Keratinocyte (primary cell): ENCODE results near the gene SMAD9. TPM values are rescaled to one million over a fixed set of nuclear protein-coding genes. Genes with fewer than 3 reads are reported as not detected.

ENCODE experiments used
- DNase-seq: peaks from one replicate; pipeline ENCODE4 v3.0.0-alpha.2; 2011; ENCODE audit warnings: low read depth, missing footprints, low spot score
- FAIRE-seq: peaks from 2 replicates; lab custom pipeline; 2011; peaks lifted over from hg19 to GRCh38; lab: Jason Lieb, UNC
- H2AFZ ChIP-seq: 2 replicates; pipeline ENCODE4 v1.6.0; 2012; ENCODE audit warnings: low read length, control low read depth, inconsistent platforms; ENCODE audit not compliant: control insufficient read depth
- H3K27ac ChIP-seq: 2 replicates; pipeline ENCODE4 v1.5.1; 2011; ENCODE audit warnings: low read length; ENCODE audit not compliant: control insufficient read depth, insufficient read depth
- H3K27me3 ChIP-seq: 3 replicates; pipeline ENCODE4 v1.6.0; 2011; ENCODE audit warnings: low read length; ENCODE audit not compliant: control insufficient read depth, insufficient read depth; ENCODE audit errors: extremely low read depth
- H3K36me3 ChIP-seq, 2 experiments: 2 replicates in 1 of 2; 3 replicates in 1 of 2; pipeline ENCODE4 v1.5.1; 2011; ENCODE audit warnings: low read length in 2 of 2, mild to moderate bottlenecking in 1 of 2; ENCODE audit not compliant: control insufficient read depth in 2 of 2, insufficient read depth in 2 of 2; ENCODE audit errors: extremely low read depth in 1 of 2
- H3K4me1 ChIP-seq: 3 replicates; pipeline ENCODE4 v1.5.1; 2011; ENCODE audit warnings: low read length; ENCODE audit not compliant: control insufficient read depth, insufficient read depth; ENCODE audit errors: extremely low read depth
- H3K4me2 ChIP-seq: 3 replicates; pipeline ENCODE4 v1.6.0; 2011; ENCODE audit warnings: low read depth, low read length; ENCODE audit not compliant: control insufficient read depth, insufficient read depth; ENCODE audit errors: extremely low read depth
- H3K4me3 ChIP-seq, 3 experiments: fragments of 200-600 bp in 1 of 3; sonication (generic) in 1 of 3; 2 replicates in 2 of 3; 3 replicates in 1 of 3; pipeline ENCODE4 v1.5.1; 2011 to 2016; ENCODE audit warnings: low read length in 3 of 3, mild to moderate bottlenecking in 3 of 3, control low read depth in 2 of 3, inconsistent platforms in 1 of 3, low read depth in 1 of 3, mixed read lengths in 1 of 3, mixed run types in 1 of 3, moderate library complexity in 1 of 3; ENCODE audit not compliant: control insufficient read depth in 2 of 3, insufficient read depth in 2 of 3; ENCODE audit errors: extremely low read depth in 1 of 3
- H3K79me2 ChIP-seq: 2 replicates; pipeline ENCODE4 v1.6.0; 2012; ENCODE audit warnings: low read length; ENCODE audit not compliant: control insufficient read depth, insufficient read depth
- H3K9ac ChIP-seq: 3 replicates; pipeline ENCODE4 v1.6.0; 2011; ENCODE audit warnings: low read length; ENCODE audit not compliant: control insufficient read depth, insufficient read depth; ENCODE audit errors: extremely low read depth
- H3K9me1 ChIP-seq: 3 replicates; pipeline ENCODE4 v1.6.0; 2011; ENCODE audit warnings: low read length; ENCODE audit not compliant: control insufficient read depth, insufficient read depth; ENCODE audit errors: extremely low read depth
- H3K9me3 ChIP-seq: 2 replicates; pipeline ENCODE4 v1.5.1; 2012; ENCODE audit warnings: low read depth, low read length; ENCODE audit not compliant: control insufficient read depth
- H4K20me1 ChIP-seq: 3 replicates; pipeline ENCODE4 v1.6.0; 2011; ENCODE audit warnings: low read length; ENCODE audit not compliant: control insufficient read depth, insufficient read depth; ENCODE audit errors: extremely low read depth
- EZH2 ChIP-seq: IDR thresholded peaks from one replicate; pipeline ENCODE4 v1.6.1; 2012; ENCODE audit warnings: inconsistent platforms, mild to moderate bottlenecking, low read length, moderate library complexity
- dilution Hi-C: fragments of 300-500 bp; cut with MboI; formaldehyde crosslinking; loops from one replicate; pipeline ENCODE4 v1.7.0; 2020; ENCODE audit warnings: low sequenced_read_pairs; ENCODE audit not compliant: extremely low pct_ligation_motif_present
- polyA plus RNA-seq, 5 experiments: library from polyadenylated mRNA; depleted of rRNA in 3 of 5; stranded (reverse) in 3 of 5; stranded (forward) in 1 of 5; unstranded in 1 of 5; fragments of >200 nt; gene quantifications; 1 replicate in 1 of 5; 2 replicates in 3 of 5; 3 replicates in 1 of 5; pipeline versions ENCODE4 v1.2.1 to v1.2.3, GENCODE V29; 2011 to 2012; ENCODE audit warnings: missing spikeins in 2 of 5, low read depth in 1 of 5, low replicate concordance in 1 of 5
- TF ChIP-seq, protein P1 (sequence below), 3 experiments: IDR thresholded peaks in 1 of 3; conservative IDR thresholded peaks in 1 of 3; optimal IDR thresholded peaks in 1 of 3; 2 replicates in 2 of 3; 3 replicates in 1 of 3; pipeline versions ENCODE3 to v1.5.1; 2011; ENCODE audit warnings: low read length in 3 of 3, mild to moderate bottlenecking in 3 of 3, moderate library complexity in 2 of 3, control low read depth in 1 of 3, inconsistent platforms in 1 of 3; ENCODE audit not compliant: insufficient read depth in 2 of 3; ENCODE audit errors: extremely low read depth in 1 of 3

SMAD9 gene
- polyA plus RNA-seq, 1 donor (not counting 4 experiments of a cell fraction or from before 2014, with no cell fraction given) = 0.10 TPM

DNA sequence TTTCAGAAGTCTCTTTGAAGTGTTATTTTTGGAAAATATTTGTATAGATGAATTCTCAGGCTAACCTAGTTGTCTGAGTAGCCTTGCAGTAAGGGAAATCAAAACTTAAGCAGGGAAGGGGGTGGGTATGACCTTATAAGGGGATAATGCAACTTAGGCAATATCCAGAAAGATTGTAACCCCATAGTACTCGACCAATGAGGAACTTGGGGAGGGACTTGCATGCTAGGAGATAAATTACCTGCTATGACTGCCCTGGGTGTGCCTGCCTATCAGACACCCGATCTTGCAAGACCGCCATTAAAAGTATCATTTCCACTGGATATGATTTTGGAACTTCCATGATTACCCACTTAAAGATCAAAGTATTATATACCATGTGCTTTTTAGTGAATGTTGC, 124.0 kb downstream of the SMAD9 start:
- no peak for FAIRE-seq

DNA sequence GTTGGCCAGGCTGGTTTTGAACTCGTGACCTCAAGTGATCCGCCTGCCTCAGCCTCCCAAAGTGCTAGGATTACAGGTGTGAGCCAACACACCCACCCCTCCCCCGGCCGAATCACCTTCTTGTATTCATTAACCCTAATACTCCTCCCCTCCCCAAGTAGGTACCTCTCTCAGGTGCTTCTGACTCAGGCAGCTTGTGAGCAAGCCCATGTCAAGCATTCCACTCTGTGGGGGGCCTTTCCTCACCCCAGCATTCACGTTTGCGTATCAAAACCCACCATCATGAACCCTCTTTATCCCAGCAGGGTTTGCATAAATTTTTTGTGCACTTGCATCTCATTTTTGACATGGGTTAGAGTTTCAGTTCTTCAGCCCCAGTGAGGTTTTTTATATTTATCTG, 124.6 kb downstream of the SMAD9 start:
- Histone ChIP-seq H3K79me2 (no peaks in the 10 kb centered on the region), H3K36me3 (no peaks in the 10 kb centered on the region), H3K4me3 (no peak overlapping the region), H3K9ac (no peak overlapping the region), H3K4me1 (no peaks in the 10 kb centered on the region), H3K27ac (no peak overlapping the region), H3K27me3 (no peaks in the 10 kb centered on the region), H3K9me1 (no peaks in the 10 kb centered on the region), H2AFZ (no peak overlapping the region), H3K9me3 (no peaks in the 10 kb centered on the region), H4K20me1 (no peaks in the 10 kb centered on the region), H3K4me2 (no peak overlapping the region)
- no peak for DNase-seq
- no peak for TF ChIP-seq EZH2
- TF ChIP-seq, protein P1, sequence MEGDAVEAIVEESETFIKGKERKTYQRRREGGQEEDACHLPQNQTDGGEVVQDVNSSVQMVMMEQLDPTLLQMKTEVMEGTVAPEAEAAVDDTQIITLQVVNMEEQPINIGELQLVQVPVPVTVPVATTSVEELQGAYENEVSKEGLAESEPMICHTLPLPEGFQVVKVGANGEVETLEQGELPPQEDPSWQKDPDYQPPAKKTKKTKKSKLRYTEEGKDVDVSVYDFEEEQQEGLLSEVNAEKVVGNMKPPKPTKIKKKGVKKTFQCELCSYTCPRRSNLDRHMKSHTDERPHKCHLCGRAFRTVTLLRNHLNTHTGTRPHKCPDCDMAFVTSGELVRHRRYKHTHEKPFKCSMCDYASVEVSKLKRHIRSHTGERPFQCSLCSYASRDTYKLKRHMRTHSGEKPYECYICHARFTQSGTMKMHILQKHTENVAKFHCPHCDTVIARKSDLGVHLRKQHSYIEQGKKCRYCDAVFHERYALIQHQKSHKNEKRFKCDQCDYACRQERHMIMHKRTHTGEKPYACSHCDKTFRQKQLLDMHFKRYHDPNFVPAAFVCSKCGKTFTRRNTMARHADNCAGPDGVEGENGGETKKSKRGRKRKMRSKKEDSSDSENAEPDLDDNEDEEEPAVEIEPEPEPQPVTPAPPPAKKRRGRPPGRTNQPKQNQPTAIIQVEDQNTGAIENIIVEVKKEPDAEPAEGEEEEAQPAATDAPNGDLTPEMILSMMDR (optimal IDR thresholded peaks at IDR 0.05 in 1 of 3, IDR thresholded peaks at IDR 0.05 in 1 of 3, conservative IDR thresholded peaks at IDR 0.05 in 1 of 3; ENCODE audit: extremely low read depth in 1 of 3, insufficient read depth in 2 of 3, low read length in 3 of 3) = no peak
- dilution Hi-C loops = no loop called here
- no peak for FAIRE-seq

More for the DNA sequence above, 124.0 kb downstream of the SMAD9 start:
- no peaks in the 10 kb centered on the region for H3K27me3 ChIP-seq
- no peak for DNase-seq
- no peak overlapping the region for H3K4me2 ChIP-seq
- H2AFZ ChIP-seq = no peak overlapping the region
- no peaks in the 10 kb centered on the region for H4K20me1 ChIP-seq
- H3K36me3 ChIP-seq = no peaks in the 10 kb centered on the region
- no peaks in the 10 kb centered on the region for H3K79me2 ChIP-seq
- H3K9me3 ChIP-seq = no peaks in the 10 kb centered on the region
- no peak overlapping the region for H3K4me3 ChIP-seq
- no peak for TF ChIP-seq EZH2
- TF ChIP-seq, protein P1 (optimal IDR thresholded peaks at IDR 0.05 in 1 of 3, IDR thresholded peaks at IDR 0.05 in 1 of 3, conservative IDR thresholded peaks at IDR 0.05 in 1 of 3; ENCODE audit: extremely low read depth in 1 of 3, insufficient read depth in 2 of 3, low read length in 3 of 3) = no peak
- dilution Hi-C loops = no loop called here
- no peak overlapping the region for H3K27ac ChIP-seq
- H3K4me1 ChIP-seq = no peaks in the 10 kb centered on the region
- no peak overlapping the region for H3K9ac ChIP-seq
- no peaks in the 10 kb centered on the region for H3K9me1 ChIP-seq

Other genes starting within 250 kb of the SMAD9 start
- gene SERTM1, start 246.2 kb downstream of the SMAD9 start, polyA plus RNA-seq = not detected in 3 replicates
- 1.0 to 2.8 TPM (median 1.4 TPM) in 3 replicates for gene RFXAP, start 101.0 kb downstream of the SMAD9 start, polyA plus RNA-seq
- gene ALG5, start 79.1 kb upstream of the SMAD9 start, polyA plus RNA-seq = 37.1 to 63.9 TPM (median 39.6 TPM) in 3 replicates
- gene EXOSC8, start 80.5 kb upstream of the SMAD9 start, polyA plus RNA-seq = 18.1 to 41.1 TPM (median 39.8 TPM) in 3 replicates
- 53.9 to 65.4 TPM (median 57.4 TPM) in 3 replicates for gene SUPT20H, start 139.4 kb upstream of the SMAD9 start, polyA plus RNA-seq
- gene CSNK1A1L, start 185.4 kb upstream of the SMAD9 start, polyA plus RNA-seq = not detected in 3 replicates